Erythroblast (primary cell): Measurements from ENCODE around the gene PRUNE1.

ENCODE experiments used
- GATA1 ChIP-seq: IDR thresholded peaks from 2 replicates; pipeline ENCODE4 v1.6.1; 2011; ENCODE audit warnings: low read depth, mild to moderate bottlenecking, control low read depth, low read length, moderate library complexity
- POLR2A ChIP-seq: IDR thresholded peaks from 2 replicates; pipeline ENCODE4 v1.6.1; 2011; ENCODE audit warnings: mild to moderate bottlenecking, low read length

GRCh38 chr1:150960646-150961045 lies 47.6 kb upstream of the PRUNE1 start:
- TF ChIP-seq POLR2A (no peak), GATA1 (no peak)
